ENCODE results near the gene POLR3A.

POLR3A gene

GRCh38 chr10:78046711-78047269 lies 17.5 kb upstream of the POLR3A start:
- DNase-seq = no peak

- no peak for DNase-seq
Observed at GRCh38 chr10:78045856-78046255, 16.5 kb upstream of the POLR3A start.

GRCh38 chr10:78045237-78045636 lies 15.9 kb upstream of the POLR3A start:
- no peak for DNase-seq

- peak; percentile 28 for DNase-seq
Observed at GRCh38 chr10:78044699-78045098, 15.4 kb upstream of the POLR3A start.

GRCh38 chr10:78044179-78044578 lies 14.9 kb upstream of the POLR3A start:
- DNase-seq = no peak

DNA sequence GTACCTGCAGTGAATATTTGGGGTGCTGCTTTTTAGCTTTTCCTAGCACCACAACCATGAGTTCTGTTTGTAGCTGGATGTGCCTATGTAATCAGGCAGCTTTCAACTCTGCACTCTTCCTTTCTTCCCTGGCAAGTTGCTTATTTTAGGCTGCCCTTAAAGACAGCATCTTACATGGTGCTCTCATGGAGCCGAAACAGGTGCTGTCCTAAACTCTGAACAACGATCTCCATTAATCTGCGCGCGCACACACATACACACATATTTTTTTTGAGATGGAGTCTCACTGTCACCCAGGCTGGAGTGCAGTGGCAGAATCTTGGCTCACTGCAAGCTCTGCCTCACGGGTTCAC lies 13.4 kb upstream of the POLR3A start:
- no peak for DNase-seq

GRCh38 chr10:78042058-78042751 lies 12.9 kb upstream of the POLR3A start:
- DNase-seq = no peak

DNA sequence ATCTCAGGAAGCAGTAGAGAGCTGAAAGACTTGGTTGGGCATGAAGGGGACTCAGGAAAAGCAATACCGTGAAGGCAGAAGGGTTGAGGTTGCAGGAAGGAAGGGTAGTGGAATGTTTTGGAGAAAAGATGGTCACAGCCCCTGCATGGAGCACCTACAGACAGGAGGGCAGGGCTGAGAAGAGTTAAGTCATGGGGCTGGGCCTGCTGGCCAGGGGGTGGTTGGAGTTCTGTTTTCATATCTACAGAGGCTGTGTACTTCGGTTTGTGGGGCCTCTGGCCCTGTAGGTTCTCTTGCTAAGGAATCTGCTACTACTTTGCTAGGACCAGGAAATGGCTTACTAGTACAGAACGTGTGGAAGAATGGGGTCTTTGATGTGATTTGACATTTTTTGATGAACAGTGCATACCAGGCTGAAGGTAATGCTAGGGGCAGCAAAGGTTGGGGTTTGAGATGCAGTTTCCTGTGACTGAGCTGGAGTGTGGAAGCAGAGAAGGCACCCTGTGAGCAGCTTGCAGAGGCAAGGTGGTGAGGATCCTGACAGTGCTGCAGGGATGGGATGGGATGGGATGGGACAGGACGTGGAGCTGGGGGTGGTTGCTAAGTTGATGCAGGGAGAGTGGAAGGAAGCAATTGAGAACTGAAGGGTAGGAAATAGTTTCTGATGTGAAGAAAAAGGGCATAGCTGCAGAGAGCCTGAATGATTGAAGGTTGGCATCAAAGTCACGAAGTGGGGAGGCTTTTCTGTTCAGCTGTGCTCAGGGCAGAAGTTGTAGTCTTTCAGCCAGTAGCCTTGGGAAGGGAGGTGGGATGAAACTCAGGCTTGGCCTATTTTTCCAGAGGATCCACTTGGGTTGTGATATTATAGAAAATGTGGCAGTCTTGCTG lies 12.1 kb upstream of the POLR3A start:
- DNase-seq = no peak

DNA sequence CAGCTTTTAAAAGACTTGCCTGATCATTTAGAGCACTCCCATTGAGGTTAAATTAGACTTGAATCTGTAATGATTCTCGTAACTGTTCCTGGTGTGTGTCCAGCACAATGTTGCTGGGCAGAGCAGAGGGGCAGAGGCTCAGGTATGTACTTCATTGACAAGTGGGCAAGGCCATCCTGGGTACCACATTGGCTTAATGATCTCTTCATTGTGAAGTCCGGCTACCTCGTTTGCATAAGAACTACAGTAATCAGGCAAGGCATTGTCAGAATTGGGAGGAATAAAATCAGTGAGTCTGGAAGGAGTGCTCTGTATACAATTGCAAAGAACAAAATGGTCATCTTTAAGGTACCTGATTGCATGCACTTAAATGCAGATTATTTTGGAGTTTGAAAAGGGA lies 10.4 kb upstream of the POLR3A start:
- DNase-seq = no peak

- DNase-seq = no peak
Observed at GRCh38 chr10:78038791-78039547, 9.7 kb upstream of the POLR3A start.

DNA sequence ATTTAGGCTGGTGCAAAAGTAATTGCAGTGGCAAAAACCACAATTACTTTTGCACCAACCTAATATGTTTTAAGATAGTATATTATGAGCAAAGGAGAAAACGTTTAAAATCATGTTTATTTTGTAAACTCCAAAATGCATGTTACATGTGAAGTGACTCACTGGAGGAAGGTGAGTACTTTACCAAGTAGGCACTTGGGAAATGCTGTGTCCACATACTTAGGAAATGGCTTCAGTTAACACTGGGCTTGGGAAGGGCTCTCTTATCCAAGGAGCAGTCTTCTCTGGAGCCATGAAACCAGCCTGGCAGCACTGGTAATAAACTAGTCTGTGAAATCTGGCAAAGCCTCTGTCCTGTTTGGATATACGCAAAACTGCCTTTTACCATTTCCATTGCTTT lies 8.8 kb upstream of the POLR3A start:
- DNase-seq = no peak

DNA sequence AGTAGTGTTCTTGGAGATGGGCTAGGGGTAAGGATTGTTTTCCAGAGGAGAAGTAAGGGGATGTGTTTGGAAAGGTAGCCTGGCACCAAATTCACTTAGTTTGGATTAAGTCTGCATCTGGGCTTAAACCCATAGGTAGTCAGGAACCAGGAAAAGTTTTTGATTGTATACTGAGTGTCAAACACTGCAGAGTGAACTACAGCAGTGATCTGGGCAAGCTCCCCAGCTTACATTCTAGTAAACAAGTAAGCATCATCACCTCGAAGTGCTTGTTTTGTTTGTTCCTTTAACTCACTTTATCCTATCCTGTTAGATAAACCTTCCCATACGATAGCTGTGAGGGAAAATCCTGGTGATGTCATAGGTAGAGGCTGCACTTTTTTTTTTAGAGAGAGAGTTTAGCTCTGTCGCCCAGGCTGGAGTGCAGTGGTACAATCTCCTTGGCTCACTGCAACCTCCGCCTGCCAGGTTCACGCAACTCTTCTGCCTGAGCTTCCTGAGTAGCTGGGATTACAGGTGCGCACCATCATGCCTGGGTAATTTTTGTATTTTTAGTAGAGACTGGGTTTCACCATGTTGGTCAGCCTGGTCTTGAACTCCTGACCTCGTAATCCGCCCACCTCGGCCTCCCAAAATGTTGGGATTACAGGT lies 6.7 kb upstream of the POLR3A start:
- no peak for DNase-seq

DNA sequence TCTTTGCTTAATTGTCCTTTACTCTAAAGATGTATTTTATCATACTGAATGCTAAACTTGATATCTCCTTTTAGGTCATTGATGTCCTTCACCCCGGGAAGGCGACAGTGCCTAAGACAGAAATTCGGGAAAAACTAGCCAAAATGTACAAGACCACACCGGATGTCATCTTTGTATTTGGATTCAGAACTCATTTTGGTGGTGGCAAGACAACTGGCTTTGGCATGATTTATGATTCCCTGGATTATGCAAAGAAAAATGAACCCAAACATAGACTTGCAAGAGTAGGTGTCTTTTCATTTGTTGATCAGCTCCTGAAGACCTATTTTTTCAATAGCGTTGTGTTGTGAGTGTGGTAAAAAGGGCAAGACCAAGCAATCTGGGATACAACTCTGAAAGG lies 6.1 kb upstream of the POLR3A start:
- no peak for DNase-seq

- no peak for DNase-seq
Observed at GRCh38 chr10:78035025-78035424, 5.7 kb upstream of the POLR3A start.

DNA sequence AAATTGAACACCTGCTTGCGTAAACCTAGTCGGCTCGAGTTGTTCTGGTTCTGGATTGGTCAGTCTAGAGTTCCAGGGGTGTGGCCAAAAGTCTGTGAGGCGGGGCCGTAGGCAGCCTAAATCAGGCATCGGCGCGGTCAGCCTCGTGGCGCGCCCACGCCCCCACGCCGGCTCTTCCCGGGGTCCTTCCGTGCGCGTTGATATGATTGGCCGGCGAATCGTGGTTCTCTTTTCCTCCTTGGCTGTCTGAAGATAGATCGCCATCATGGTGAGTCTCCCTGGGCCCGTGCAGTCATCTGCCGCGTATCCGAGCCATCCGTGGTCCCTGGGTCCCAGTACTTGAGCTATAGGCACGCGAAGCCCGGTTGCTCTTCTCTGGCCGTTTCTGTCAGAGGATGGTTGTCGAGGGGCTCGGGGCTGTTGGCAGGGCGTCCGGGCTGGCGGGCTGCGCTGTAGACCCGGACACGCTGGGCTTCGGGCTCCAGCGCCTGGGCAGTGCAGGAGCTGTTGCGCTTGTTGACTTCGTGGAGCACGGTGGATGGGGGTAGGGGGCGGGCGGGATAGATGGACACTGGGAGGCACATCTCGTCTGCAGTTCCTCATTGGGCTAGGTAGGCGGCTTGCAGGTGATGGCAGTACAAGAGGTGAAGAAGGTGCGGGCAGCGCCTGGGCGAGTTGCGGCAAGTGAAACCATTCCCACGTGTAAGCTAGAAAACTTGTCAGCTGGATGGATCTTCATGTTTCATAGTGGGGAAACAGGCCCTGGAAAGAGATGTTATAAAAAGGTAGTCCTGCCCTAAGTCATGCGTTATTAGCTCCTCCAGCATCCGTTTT lies 4.5 kb upstream of the POLR3A start, which contains the start of gene RPS24:
TSS of gene RPS24 (plus strand) at position 227 of the 834 bp plus-strand sequence. CDS start at position 266, 39 bp downstream.
- peak; percentile 97 for DNase-seq

GRCh38 chr10:78033387-78033636 lies 4.0 kb upstream of the POLR3A start:
- DNase-seq = no peak

- DNase-seq = no peak
Observed at GRCh38 chr10:78028438-78029268, 662 bp downstream of the POLR3A start.

GRCh38 chr10:78025685-78026364 lies 3.5 kb downstream of the POLR3A start:
- DNase-seq = peak; percentile 38

- DNase-seq = no peak
Observed at GRCh38 chr10:78023741-78024140, 5.6 kb downstream of the POLR3A start.

DNA sequence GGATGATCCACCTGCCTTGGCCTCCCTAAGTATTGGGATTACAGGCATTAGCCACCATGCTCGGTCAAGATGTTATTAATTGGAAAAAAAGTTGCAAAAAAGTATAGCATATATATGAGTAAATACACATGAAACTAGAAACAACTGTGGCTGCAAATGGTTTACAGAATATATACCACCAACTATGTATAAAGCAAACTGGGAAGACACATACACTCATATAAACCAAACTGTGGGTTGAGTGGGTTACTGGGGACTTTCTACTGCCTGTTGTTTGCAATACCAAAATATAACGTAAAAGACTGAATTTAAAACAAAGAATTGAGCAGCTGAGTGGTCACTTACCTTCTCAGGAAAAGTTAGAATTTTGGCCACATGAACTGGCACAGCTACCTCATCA lies 8.1 kb downstream of the POLR3A start:
- no peak for DNase-seq

All from fibroblast of skin of abdomen (primary cell).